Measurements from ENCODE around the gene RHOT2. TPM values are rescaled to one million over a fixed set of nuclear protein-coding genes. Genes with fewer than 3 reads are reported as not detected.

Gene RHOT2
- total and polyA plus RNA-seq, 9 of the 15 experiments (the other 6 are each of a cell fraction or from before 2014, with no cell fraction given) = 5.0 to 373 (median 112) TPM

DNA sequence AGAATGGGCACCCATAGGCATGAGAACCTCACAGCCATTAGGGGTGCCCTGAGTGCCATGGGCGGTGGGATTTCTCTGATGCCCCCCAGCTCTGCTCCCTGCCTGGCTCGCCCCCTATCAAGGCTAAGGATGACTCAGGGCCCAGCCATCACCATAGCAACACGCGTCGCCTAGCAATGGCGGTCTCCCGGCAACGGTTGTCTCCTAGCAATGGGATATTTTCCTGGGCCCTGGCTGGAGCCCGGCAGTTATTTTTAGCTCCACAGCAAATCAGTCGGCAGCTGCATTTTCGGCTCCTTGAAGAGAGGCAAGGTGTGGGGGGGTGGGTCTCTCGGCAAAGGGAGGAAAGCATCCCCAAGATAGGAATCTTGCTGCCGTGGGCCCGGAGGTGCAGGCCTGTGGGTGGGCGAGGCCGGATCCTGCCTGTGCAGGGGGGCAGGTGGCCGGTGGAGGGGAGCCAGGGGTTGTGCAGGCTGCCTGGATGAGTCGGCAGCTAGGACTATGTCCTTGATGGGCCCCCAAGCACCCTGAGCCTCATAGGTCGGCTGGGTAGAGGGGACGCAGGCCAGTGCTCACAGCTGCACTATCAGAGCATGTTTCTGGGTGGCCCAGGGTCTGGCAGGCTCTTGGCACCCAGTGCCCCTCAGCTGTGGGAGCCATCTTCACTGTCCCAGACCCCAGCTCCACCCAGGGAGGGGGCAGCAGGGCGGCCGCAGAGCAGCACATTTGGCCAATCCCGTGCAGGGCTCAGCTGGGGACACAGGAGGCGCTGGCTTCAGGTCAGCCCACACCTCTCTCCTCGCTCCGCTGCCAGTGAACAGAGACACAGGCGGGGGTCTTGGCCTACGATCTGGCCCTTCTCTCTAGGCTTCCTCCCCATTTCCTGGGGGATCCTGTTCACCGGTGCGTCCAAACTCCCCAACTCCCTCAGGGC lies 41.9 kb downstream of the RHOT2 start (continued):
- TF ChIP-seq ZNF561 (CRISPR knock-in tag; conservative IDR thresholded peaks at IDR 0.05) = no peak
- TF ChIP-seq ZNF174 (CRISPR knock-in tag; IDR thresholded peaks at IDR 0.05) = no peak
- no peak for TF ChIP-seq E2F1 (CRISPR knock-in tag; IDR thresholded peaks at IDR 0.05)
- no peak for TF ChIP-seq STAT6 (CRISPR knock-in tag; IDR thresholded peaks at IDR 0.05)
- no peak for TF ChIP-seq BRCA1 (IDR thresholded peaks at IDR 0.05)
- no peak for TF ChIP-seq BRCA1 (CRISPR knock-in tag; IDR thresholded peaks at IDR 0.05)
- no peak for TF ChIP-seq DACH1 (IDR thresholded peaks at IDR 0.05; ENCODE audit: partially characterized antibody)
- TF ChIP-seq POU5F1 (IDR thresholded peaks at IDR 0.05; ENCODE audit: borderline replicate concordance, low read depth, low read length, partially characterized antibody) = no peak
- TF ChIP-seq NR4A1 (CRISPR knock-in tag; IDR thresholded peaks at IDR 0.05) = no peak
- TF ChIP-seq NR4A1 (tag; IDR thresholded peaks at IDR 0.05) = no peak
- TF ChIP-seq, protein P1, sequence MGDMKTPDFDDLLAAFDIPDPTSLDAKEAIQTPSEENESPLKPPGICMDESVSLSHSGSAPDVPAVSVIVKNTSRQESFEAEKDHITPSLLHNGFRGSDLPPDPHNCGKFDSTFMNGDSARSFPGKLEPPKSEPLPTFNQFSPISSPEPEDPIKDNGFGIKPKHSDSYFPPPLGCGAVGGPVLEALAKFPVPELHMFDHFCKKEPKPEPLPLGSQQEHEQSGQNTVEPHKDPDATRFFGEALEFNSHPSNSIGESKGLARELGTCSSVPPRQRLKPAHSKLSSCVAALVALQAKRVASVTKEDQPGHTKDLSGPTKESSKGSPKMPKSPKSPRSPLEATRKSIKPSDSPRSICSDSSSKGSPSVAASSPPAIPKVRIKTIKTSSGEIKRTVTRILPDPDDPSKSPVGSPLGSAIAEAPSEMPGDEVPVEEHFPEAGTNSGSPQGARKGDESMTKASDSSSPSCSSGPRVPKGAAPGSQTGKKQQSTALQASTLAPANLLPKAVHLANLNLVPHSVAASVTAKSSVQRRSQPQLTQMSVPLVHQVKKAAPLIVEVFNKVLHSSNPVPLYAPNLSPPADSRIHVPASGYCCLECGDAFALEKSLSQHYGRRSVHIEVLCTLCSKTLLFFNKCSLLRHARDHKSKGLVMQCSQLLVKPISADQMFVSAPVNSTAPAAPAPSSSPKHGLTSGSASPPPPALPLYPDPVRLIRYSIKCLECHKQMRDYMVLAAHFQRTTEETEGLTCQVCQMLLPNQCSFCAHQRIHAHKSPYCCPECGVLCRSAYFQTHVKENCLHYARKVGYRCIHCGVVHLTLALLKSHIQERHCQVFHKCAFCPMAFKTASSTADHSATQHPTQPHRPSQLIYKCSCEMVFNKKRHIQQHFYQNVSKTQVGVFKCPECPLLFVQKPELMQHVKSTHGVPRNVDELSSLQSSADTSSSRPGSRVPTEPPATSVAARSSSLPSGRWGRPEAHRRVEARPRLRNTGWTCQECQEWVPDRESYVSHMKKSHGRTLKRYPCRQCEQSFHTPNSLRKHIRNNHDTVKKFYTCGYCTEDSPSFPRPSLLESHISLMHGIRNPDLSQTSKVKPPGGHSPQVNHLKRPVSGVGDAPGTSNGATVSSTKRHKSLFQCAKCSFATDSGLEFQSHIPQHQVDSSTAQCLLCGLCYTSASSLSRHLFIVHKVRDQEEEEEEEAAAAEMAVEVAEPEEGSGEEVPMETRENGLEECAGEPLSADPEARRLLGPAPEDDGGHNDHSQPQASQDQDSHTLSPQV (IDR thresholded peaks at IDR 0.05) = no peak
- TF ChIP-seq HSF4 (CRISPR knock-in tag; IDR thresholded peaks at IDR 0.05; ENCODE audit: borderline replicate concordance) = no peak
- no peak for TF ChIP-seq NFIC (IDR thresholded peaks at IDR 0.05)

Data from K562 (cell line).